BE2C (cell line): Measurements from ENCODE around the gene NOP56.

ENCODE experiments used
- DNase-seq: peaks from one replicate; pipeline ENCODE4 v3.0.0-alpha.2; 2020
- H3K27me3 ChIP-seq: fragments of 250-450 bp; sonication (Bioruptor Pico); 2 replicates; pipeline ENCODE4 v1.5.1; 2020; ENCODE audit warnings: mild to moderate bottlenecking
- H3K36me3 ChIP-seq: fragments of 250-450 bp; sonication (Bioruptor Pico); 2 replicates; pipeline ENCODE4 v1.5.1; 2020; ENCODE audit warnings: mild to moderate bottlenecking
- H3K4me1 ChIP-seq: fragments of 250-450 bp; sonication (Bioruptor Pico); 2 replicates; pipeline ENCODE4 v1.5.1; 2020
- H3K4me3 ChIP-seq: 2 replicates; pipeline ENCODE4 v1.5.1; 2011; ENCODE audit warnings: low read depth, low read length
- H3K9me3 ChIP-seq: fragments of 250-450 bp; sonication (Bioruptor Pico); 2 replicates; pipeline ENCODE4 v1.5.1; 2020
- CTCF ChIP-seq: IDR thresholded peaks from 2 replicates; pipeline ENCODE4 v1.5.1; 2012; ENCODE audit warnings: mild to moderate bottlenecking, low read depth, low read length

The NOP56 gene

DNA sequence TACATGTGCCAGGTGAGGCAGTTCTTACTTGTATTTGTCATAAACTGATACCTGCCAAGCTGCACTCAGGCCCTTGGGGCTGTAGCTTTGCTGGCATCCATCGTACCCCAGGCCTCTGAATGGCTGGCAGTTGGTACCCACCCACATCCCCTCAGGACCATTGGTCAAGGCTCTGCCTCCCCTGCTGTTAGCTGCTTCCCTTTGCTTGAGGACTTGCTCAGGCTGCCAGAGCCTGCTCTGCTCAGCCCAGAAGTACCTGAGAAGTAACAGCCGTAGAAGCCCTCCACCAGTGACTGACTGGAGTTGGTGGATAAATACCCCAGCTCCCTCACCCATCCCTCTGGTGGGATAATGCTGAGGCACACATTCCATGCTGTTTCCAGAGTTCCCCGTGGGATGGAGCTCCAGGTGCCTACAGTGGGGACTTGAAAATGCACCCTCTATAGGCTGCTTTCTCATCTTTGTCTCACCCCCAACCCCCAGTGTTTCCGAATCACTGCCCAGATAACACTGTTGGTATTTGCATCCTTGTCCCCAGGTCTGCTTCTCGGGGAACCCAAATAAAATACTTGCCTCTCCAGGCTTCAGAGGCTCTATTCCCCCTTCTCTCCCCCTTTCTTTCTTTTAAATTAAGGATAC, 47.5 kb downstream of the NOP56 start:
- no peaks in the 10 kb centered on the region for H3K36me3 ChIP-seq
- TF ChIP-seq CTCF, result no peak
- no peaks in the 10 kb centered on the region for H3K9me3 ChIP-seq
- H3K4me3 ChIP-seq, result no peak overlapping the region
- H3K27me3 ChIP-seq, result no peaks in the 10 kb centered on the region
- no peak for DNase-seq
- no peaks in the 10 kb centered on the region for H3K4me1 ChIP-seq

- H3K27me3 ChIP-seq, result no peaks in the 10 kb centered on the region
- H3K4me1 ChIP-seq, result no peaks in the 10 kb centered on the region
- H3K9me3 ChIP-seq, result no peaks in the 10 kb centered on the region
- TF ChIP-seq CTCF, result no peak
- no peak overlapping the region for H3K4me3 ChIP-seq
- DNase-seq, result no peak
- H3K36me3 ChIP-seq, result no peaks in the 10 kb centered on the region
Measured at GRCh38 chr20:2700913-2701620, 48.6 kb downstream of the NOP56 start.

DNA sequence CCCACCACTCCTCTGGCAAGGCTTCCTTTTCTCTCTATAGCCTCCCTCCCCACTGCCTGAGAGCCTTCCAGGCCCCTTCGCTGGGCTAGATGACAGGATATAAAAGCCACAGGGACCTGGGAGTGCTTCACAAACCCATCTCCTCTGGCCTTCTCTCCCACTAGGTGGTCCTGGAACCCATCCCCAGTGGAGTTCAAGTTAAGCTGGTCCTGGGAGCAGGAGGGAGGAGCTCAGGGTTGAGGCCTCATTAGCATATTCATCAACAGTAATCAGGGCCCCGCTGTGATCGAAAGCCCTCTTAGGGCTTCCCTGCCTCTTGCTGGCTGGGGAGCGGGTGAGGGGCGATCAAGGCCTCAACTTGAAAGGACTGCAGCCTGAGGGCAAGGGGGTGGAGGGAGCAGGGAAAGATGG, 49.2 kb downstream of the NOP56 start:
- Histone ChIP-seq H3K27me3 (no peaks in the 10 kb centered on the region), H3K9me3 (no peaks in the 10 kb centered on the region), H3K4me3 (no peak overlapping the region), H3K4me1 (no peaks in the 10 kb centered on the region), H3K36me3 (no peaks in the 10 kb centered on the region)
- no peak for DNase-seq
- no peak for TF ChIP-seq CTCF

- no peak for DNase-seq
- H3K27me3 ChIP-seq, result no peaks in the 10 kb centered on the region
- no peak for TF ChIP-seq CTCF
Measured at GRCh38 chr20:2703716-2704475, 51.5 kb downstream of the NOP56 start.

DNA sequence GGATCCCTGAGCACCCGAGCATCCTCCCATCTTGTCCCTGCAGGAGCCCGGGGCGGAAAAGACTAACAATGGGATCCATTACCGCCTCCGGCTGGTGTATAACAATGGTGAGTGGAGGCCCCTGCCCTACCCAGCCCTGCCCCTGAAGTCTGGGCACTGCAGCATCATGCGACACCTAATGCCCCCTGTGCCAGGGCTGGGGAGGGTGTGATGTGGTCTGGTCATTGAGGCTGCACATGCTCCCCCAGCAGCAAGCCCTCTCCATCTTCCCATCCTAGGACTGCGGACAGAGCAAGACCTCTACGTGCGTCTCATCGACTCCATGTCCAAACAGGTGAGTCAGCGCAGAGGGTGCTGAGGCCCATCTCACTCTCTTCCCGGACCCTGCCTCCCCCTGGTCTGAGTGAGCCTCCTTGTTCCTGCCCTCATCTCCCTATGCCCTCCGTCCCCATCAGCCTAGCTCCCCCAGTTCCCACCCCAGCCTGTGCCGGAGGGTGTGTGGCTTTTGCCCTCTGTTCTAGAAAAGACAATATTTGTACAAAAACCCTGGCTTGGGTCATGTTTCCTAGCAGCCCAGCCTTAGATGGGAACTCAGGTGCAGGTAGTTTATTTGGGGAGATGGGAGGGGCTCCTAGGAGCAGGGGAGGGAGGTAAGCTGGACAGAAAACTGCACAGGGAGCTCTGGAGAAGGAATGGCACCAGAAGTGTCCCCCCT, 53.7 kb downstream of the NOP56 start:
- H3K27me3 ChIP-seq, result no peaks in the 10 kb centered on the region
- no peak for DNase-seq
- no peaks in the 10 kb centered on the region for H3K9me3 ChIP-seq
- no peaks in the 10 kb centered on the region for H3K36me3 ChIP-seq
- no peak overlapping the region for H3K4me3 ChIP-seq
- no peak for TF ChIP-seq CTCF
- no peaks in the 10 kb centered on the region; the same call in 1 of the 2 replicates for H3K4me1 ChIP-seq

More at GRCh38 chr20:2703716-2704475, 51.5 kb downstream of the NOP56 start:
- Histone ChIP-seq H3K4me3 (no peak overlapping the region), H3K9me3 (no peaks in the 10 kb centered on the region), H3K36me3 (no peaks in the 10 kb centered on the region), H3K4me1 (no peaks in the 10 kb centered on the region; the same call in 1 of the 2 replicates)
